Transverse colon (tissue), 4 donors: ENCODE measurements around the gene RPTOR. TPM values are rescaled to one million over a fixed set of nuclear protein-coding genes. Genes with fewer than 3 reads are reported as not detected.

Experiments used
- DNase-seq: peaks from one replicate; pipeline ENCODE4 v3.0.0-alpha.2; 2019
- H3K27ac ChIP-seq, 4 donors: fragments of 200-600 bp; sonication (generic); 2 replicates each; pipeline ENCODE4 v1.5.1; 2016 to 2018; ENCODE audit warnings: inconsistent platforms in 4 of 4
- H3K27me3 ChIP-seq: fragments of 200-600 bp; sonication (generic); 2 replicates; pipeline ENCODE4 v1.5.1; 2017; ENCODE audit warnings: inconsistent platforms
- H3K36me3 ChIP-seq, 4 donors: fragments of 200-600 bp; sonication (generic); 2 replicates each; pipeline ENCODE4 v1.5.1; 2017 to 2019; ENCODE audit warnings: inconsistent platforms in 4 of 4
- H3K4me1 ChIP-seq, 4 donors: fragments of 200-600 bp; sonication (generic); 2 replicates each; pipeline ENCODE4 v1.5.1; 2017 to 2020; ENCODE audit warnings: inconsistent platforms in 4 of 4
- H3K4me3 ChIP-seq, 4 donors: fragments of 200-600 bp; sonication (generic); 1 replicate in 1 of 4; 2 replicates in 3 of 4; pipeline versions ENCODE4 v1.5.1 to v1.6.1; 2017 to 2019; ENCODE audit warnings: inconsistent platforms in 4 of 4
- H3K9me3 ChIP-seq, 2 donors: fragments of 200-600 bp; sonication (generic); 2 replicates each; pipeline ENCODE4 v1.5.1; 2017 to 2019; ENCODE audit warnings: inconsistent platforms in 2 of 2
- EP300 ChIP-seq: sonication (generic); formaldehyde crosslinking; IDR thresholded peaks from one replicate; pipeline ENCODE4 v1.6.1; 2017; ENCODE audit warnings: antibody characterized with exemption, low read depth
- POLR2A ChIP-seq: fragments of 450-650 bp; IDR thresholded peaks from one replicate; pipeline ENCODE4 v1.6.1; 2016; ENCODE audit warnings: antibody characterized with exemption, mild to moderate bottlenecking, moderate library complexity
- POLR2AphosphoS5 ChIP-seq, 3 donors: sonication (generic); formaldehyde crosslinking; IDR thresholded peaks; one replicate each; pipeline ENCODE4 v1.6.1; 2016; ENCODE audit warnings: antibody characterized with exemption in 3 of 3
- WGBS, 2 donors: methylation state at CpG; one replicate each; pipeline ENCODE4 v1.1.5; 2018; ENCODE audit warnings: low coverage in 1 of 2; 5-methylcytosine and 5-hydroxymethylcytosine counted together
- in situ Hi-C, 4 donors: fragments of 200-750 bp; cut with MboI; loops; one replicate each; pipeline versions ENCODE4 v1.15.0 to v1.15.1; 2017; ENCODE audit warnings: low sequenced_read_pairs in 3 of 4, low pct_ligation_motif_present in 1 of 4, low pct_unique_long_range_greater_than_20kb in 1 of 4
- intact Hi-C: fragments of 100-400 bp; cut with DNase I; formaldehyde crosslinking; loops from one replicate; pipeline ENCODE4 v1.15.1; 2023; ENCODE audit warnings: low total_unique reads
- total RNA-seq, 4 donors: library from RNA; depleted of rRNA; stranded (reverse); fragments of >200 nt; gene quantifications; one replicate each; pipeline ENCODE4 v1.1.0, GENCODE V29; 2016
- TF ChIP-seq, protein P1 (sequence below), 5 experiments: fragments of 200-600 bp in 3 of 5; fragments of 450-650 bp in 2 of 5; sonication (generic) in 3 of 5; IDR thresholded peaks; 1 replicate in 2 of 5; 2 replicates in 3 of 5; pipeline ENCODE4 v1.5.1; 2016 to 2017; ENCODE audit warnings: antibody characterized with exemption in 5 of 5, inconsistent platforms in 3 of 5, mild to moderate bottlenecking in 2 of 5, moderate library complexity in 1 of 5

The RPTOR gene
- total RNA-seq, 4 donors from 2014 or later = 28.9 to 79.3 (median 48.0) TPM

DNA sequence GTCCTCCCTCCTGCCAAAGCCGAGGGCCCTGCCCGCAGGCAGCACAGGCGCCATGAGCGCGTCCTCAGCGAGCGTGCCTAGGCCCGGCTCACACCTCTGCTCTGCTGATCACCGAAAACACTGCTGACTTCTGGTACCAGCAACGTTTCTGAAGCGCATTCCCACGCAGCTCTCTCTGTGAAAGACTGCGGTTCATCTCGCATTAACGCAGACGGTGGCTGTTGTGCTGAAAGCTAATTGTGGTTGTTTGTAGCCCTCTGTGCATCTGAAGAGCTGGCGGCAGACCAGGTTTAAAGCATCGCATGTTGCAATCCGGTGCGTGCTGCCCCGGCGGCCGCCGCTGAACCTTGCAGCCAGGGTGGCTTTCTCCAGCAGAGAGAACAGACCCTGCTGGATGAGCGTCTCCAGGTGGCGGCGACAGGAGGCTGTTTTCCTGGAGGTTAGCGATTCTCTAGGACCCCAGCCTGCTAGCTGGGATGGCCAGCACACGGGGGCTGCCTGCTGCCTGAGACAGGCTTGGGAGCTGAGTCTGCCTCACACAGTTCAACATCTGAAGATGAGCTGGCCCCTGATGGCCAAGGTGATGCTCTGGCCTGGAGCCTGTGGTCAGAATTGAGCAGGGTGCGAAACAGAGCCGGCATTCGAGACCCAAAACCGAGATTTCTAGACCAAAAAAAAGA, 397.2 kb downstream of the RPTOR start:
- intact Hi-C loops (no loop called here), in situ Hi-C loops (no loop called here)
- Histone ChIP-seq H3K27me3 (no peaks in the 10 kb centered on the region), H3K4me1 (peaks cover 6 to 20% (median 18%) of the 10 kb centered on the region in 4 donors), H3K9me3 (no peaks in the 10 kb centered on the region), H3K27ac (peak overlapping the region; percentile 76 to 86 (median 80)), H3K4me3 (no peak overlapping the region), H3K36me3 (peaks cover 0 to 9% (median 3%) of the 10 kb centered on the region in 4 donors)
- DNase-seq = no peak
- TF ChIP-seq POLR2A = no peak
- TF ChIP-seq, protein P1, sequence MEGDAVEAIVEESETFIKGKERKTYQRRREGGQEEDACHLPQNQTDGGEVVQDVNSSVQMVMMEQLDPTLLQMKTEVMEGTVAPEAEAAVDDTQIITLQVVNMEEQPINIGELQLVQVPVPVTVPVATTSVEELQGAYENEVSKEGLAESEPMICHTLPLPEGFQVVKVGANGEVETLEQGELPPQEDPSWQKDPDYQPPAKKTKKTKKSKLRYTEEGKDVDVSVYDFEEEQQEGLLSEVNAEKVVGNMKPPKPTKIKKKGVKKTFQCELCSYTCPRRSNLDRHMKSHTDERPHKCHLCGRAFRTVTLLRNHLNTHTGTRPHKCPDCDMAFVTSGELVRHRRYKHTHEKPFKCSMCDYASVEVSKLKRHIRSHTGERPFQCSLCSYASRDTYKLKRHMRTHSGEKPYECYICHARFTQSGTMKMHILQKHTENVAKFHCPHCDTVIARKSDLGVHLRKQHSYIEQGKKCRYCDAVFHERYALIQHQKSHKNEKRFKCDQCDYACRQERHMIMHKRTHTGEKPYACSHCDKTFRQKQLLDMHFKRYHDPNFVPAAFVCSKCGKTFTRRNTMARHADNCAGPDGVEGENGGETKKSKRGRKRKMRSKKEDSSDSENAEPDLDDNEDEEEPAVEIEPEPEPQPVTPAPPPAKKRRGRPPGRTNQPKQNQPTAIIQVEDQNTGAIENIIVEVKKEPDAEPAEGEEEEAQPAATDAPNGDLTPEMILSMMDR (IDR thresholded peaks at IDR 0.05) = peak in 1 of 5 experiments; percentile 6
- 20 to 71% methylated on average over 1 to 33 of the region's 33 CpGs for WGBS, 2 donors

DNA sequence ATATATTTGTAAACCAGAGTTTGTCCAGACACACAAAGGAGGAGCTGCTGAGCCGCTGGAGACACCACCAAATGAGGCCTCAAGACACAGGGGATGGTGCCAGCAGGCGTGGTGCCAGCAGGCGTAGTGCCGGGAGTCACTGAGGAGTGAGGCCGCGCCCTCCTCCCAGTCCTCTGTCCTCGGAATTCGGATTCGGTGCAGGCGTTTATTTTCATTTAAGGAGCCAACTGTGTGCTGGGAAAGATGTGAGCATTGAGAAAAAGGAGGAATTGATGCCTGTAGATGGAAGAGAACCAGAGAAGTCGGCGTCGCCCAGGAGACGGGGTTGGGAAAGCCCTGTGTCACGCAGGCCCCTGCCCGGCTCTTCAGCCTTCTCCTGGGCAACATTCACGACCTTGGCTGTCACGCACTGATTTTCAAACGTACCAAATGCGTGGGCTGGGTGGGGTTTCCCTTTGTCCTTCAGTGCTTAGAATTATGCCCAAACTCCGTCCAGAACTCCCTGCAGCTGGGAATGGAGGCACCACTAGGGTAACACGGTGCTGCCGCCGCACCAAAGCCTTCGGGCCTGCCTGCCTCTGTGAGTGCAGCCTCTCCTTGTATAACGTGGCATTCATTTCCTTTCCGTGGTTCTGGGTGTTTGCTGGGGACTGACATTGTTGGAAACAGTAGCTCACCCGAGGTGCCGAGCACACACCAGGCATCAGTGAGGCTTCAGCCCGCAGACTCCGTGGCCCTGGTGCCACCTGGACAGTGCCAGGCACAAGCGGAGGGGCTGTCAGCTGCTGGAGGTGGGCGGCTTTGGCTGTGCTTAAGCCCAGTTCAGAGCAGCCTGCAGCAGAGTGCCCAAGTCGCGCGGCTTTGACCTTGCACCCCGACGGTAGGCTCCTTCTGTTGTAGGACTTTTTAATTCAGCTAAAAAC, 398.0 kb downstream of the RPTOR start:
- H3K4me3 ChIP-seq = no peak overlapping the region
- intact Hi-C loops = no loop called here
- H3K4me1 ChIP-seq = peaks cover 6 to 20% (median 18%) of the 10 kb centered on the region in 4 donors
- TF ChIP-seq, protein P1 (IDR thresholded peaks at IDR 0.05) = peak in 2 of 5 experiments; percentile 9 to 15
- TF ChIP-seq EP300 (no peak), POLR2AphosphoS5 (IDR thresholded peaks at IDR 0.05) (peak; percentile 13 to 56 (median 38))
- no peaks in the 10 kb centered on the region for H3K9me3 ChIP-seq
- H3K27ac ChIP-seq = peak overlapping the region; percentile 76 to 86 (median 80)
- peak; percentile 88 for DNase-seq
- H3K36me3 ChIP-seq = peaks cover 0 to 9% (median 3%) of the 10 kb centered on the region in 4 donors
- 18 to 61% methylated on average over 4 to 37 of the region's 38 CpGs for WGBS, 2 donors
- in situ Hi-C loops = no loop called here
- no peaks in the 10 kb centered on the region for H3K27me3 ChIP-seq

DNA sequence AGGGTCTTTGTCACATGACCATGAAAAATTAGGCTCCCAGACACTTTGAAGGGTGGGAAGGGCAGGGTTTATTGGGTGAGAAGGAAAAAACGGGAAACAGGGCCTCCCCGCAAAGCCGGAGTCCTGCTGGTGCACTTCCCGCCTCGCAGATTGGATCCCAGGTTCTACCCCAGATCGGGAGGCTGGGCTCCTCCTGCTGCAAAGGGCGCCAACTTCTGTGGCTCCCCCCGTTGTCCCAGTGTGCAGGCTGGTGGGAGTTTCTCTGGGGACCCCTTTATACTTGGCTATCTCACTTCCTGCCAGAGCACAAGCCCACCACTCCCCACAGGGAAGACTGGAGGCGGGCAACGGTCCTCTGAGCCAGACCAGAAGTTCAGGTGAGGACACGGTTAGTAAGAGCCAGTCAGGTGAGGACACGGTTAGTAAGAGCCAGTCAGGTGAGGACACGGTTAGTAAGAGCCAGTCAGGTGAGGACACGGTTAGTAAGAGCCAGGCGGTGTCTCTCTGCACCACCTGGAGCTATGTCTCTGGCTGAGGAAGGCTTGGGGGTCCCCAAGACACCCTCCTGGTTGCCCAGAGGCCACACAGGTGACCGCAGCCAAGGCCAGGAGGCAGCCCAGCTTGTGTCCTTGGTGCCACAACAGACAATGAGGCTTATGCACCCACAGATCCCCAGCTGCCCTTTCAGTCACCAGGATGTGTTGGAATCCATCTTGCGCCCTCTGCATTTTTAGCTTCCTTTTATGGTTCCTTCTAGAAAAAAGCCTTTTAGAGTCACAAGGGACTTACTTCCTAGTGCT, 398.9 kb downstream of the RPTOR start:
- in situ Hi-C loops = no loop called here
- intact Hi-C loops = no loop called here
- Histone ChIP-seq H3K4me1 (peaks cover 6 to 20% (median 18%) of the 10 kb centered on the region in 4 donors), H3K27ac (peak overlapping the region; percentile 76 to 86 (median 80)), H3K27me3 (no peaks in the 10 kb centered on the region), H3K36me3 (peaks cover 0 to 9% (median 3%) of the 10 kb centered on the region in 4 donors), H3K9me3 (no peaks in the 10 kb centered on the region), H3K4me3 (no peak overlapping the region)
- no peak for DNase-seq
- TF ChIP-seq, protein P1 (IDR thresholded peaks at IDR 0.05) = no peak
- TF ChIP-seq EP300 = no peak
- TF ChIP-seq POLR2A = no peak
- TF ChIP-seq POLR2AphosphoS5 (IDR thresholded peaks at IDR 0.05) = no peak
- 93% methylated on average over 17 of the region's 17 CpGs; no CpG with 5 or more reads in 1 of the 2 donors for WGBS, 2 donors
